Measurements from ENCODE around the gene TDO2. TPM values are rescaled to one million over a fixed set of nuclear protein-coding genes. Genes with fewer than 3 reads are reported as not detected.

Gene TDO2
- not detected in 2 replicates for total RNA-seq

GRCh38 chr4:155903453-155903852 lies at the start of gene TDO2:
Gene TDO2, plus strand, starts transcription at chr4:155903696. Its CDS starts 63 bp downstream, at chr4:155903759.
- H3K27ac Mint-ChIP-seq = no peak within 1 kb of the TSS
- no peaks in the 10 kb centered on the region for H3K36me3 Mint-ChIP-seq (ENCODE audit: low read depth)
- H3K4me1 Mint-ChIP-seq (ENCODE audit: low read depth) = peaks cover 2% of the 10 kb centered on the region
- no peak within 1 kb of the TSS for H3K4me3 Mint-ChIP-seq (ENCODE audit: low read depth)
- no peak for DNase-seq (ENCODE audit: low spot score)
- intact Hi-C loops (cut with micrococcal nuclease) = no loop called here
- no peaks in the 10 kb centered on the region for H3K9me3 Mint-ChIP-seq
- no peaks in the 10 kb centered on the region for H3K27me3 Mint-ChIP-seq (ENCODE audit: low read depth)

- Mint-ChIP-seq H3K27ac (no peak overlapping the region), H3K36me3 (ENCODE audit: low read depth) (no peaks in the 10 kb centered on the region), H3K4me1 (ENCODE audit: low read depth) (no peaks in the 10 kb centered on the region), H3K4me3 (ENCODE audit: low read depth) (no peak overlapping the region), H3K27me3 (ENCODE audit: low read depth) (no peaks in the 10 kb centered on the region), H3K9me3 (no peaks in the 10 kb centered on the region)
- intact Hi-C loops (cut with micrococcal nuclease) = no loop called here
- no peak for DNase-seq (ENCODE audit: low spot score)
Observed at GRCh38 chr4:155854582-155855226, 48.8 kb upstream of the TDO2 start.

- intact Hi-C loops (cut with micrococcal nuclease) = no loop called here
- Mint-ChIP-seq H3K9me3 (no peaks in the 10 kb centered on the region), H3K27me3 (ENCODE audit: low read depth) (no peaks in the 10 kb centered on the region), H3K4me3 (ENCODE audit: low read depth) (no peak overlapping the region), H3K27ac (no peak overlapping the region), H3K36me3 (ENCODE audit: low read depth) (no peaks in the 10 kb centered on the region), H3K4me1 (ENCODE audit: low read depth) (no peaks in the 10 kb centered on the region)
- no peak for DNase-seq (ENCODE audit: low spot score)
Observed at GRCh38 chr4:155855897-155856296, 47.6 kb upstream of the TDO2 start.

GRCh38 chr4:155866177-155866576 lies 37.3 kb upstream of the TDO2 start, which contains the start of gene ASIC5:
Gene ASIC5, minus strand, starts transcription at chr4:155866277. Its CDS starts 51 bp downstream, at chr4:155866226.
- Mint-ChIP-seq H3K4me1 (ENCODE audit: low read depth) (no peaks in the 10 kb centered on the region), H3K27ac (no peak within 1 kb of the TSS), H3K36me3 (ENCODE audit: low read depth) (no peaks in the 10 kb centered on the region)

GRCh38 chr4:155875878-155876277 lies 27.6 kb upstream of the TDO2 start:
- Mint-ChIP-seq H3K27me3 (ENCODE audit: low read depth) (no peaks in the 10 kb centered on the region), H3K27ac (no peak overlapping the region), H3K9me3 (no peaks in the 10 kb centered on the region), H3K4me1 (ENCODE audit: low read depth) (no peaks in the 10 kb centered on the region), H3K4me3 (ENCODE audit: low read depth) (no peak overlapping the region), H3K36me3 (ENCODE audit: low read depth) (no peaks in the 10 kb centered on the region)
- intact Hi-C loops (cut with micrococcal nuclease) = no loop called here
- no peak for DNase-seq (ENCODE audit: low spot score)

More at GRCh38 chr4:155866177-155866576, 37.3 kb upstream of the TDO2 start, which contains the start of gene ASIC5:
- intact Hi-C loops (cut with micrococcal nuclease) = no loop called here
- no peak for DNase-seq (ENCODE audit: low spot score)
- Mint-ChIP-seq H3K27me3 (ENCODE audit: low read depth) (peaks cover 2% of the 10 kb centered on the region), H3K4me3 (ENCODE audit: low read depth) (no peak within 1 kb of the TSS), H3K9me3 (peaks cover 3% of the 10 kb centered on the region)

GRCh38 chr4:155877971-155878370 lies 25.5 kb upstream of the TDO2 start:
- no peaks in the 10 kb centered on the region for H3K27me3 Mint-ChIP-seq (ENCODE audit: low read depth)
- no peak for DNase-seq (ENCODE audit: low spot score)
- no peaks in the 10 kb centered on the region for H3K9me3 Mint-ChIP-seq
- H3K4me1 Mint-ChIP-seq (ENCODE audit: low read depth) = no peaks in the 10 kb centered on the region
- H3K36me3 Mint-ChIP-seq (ENCODE audit: low read depth) = no peaks in the 10 kb centered on the region
- intact Hi-C loops (cut with micrococcal nuclease) = no loop called here
- no peak overlapping the region for H3K27ac Mint-ChIP-seq
- no peak overlapping the region for H3K4me3 Mint-ChIP-seq (ENCODE audit: low read depth)

GRCh38 chr4:155878611-155879010 lies 24.9 kb upstream of the TDO2 start:
- H3K4me3 Mint-ChIP-seq (ENCODE audit: low read depth) = no peak overlapping the region
- intact Hi-C loops (cut with micrococcal nuclease) = no loop called here
- no peaks in the 10 kb centered on the region for H3K27me3 Mint-ChIP-seq (ENCODE audit: low read depth)
- H3K9me3 Mint-ChIP-seq = no peaks in the 10 kb centered on the region
- H3K4me1 Mint-ChIP-seq (ENCODE audit: low read depth) = no peaks in the 10 kb centered on the region
- no peak for DNase-seq (ENCODE audit: low spot score)
- no peak overlapping the region for H3K27ac Mint-ChIP-seq
- no peaks in the 10 kb centered on the region for H3K36me3 Mint-ChIP-seq (ENCODE audit: low read depth)

GRCh38 chr4:155879767-155880166 lies 23.7 kb upstream of the TDO2 start:
- Mint-ChIP-seq H3K27me3 (ENCODE audit: low read depth) (no peaks in the 10 kb centered on the region), H3K36me3 (ENCODE audit: low read depth) (no peaks in the 10 kb centered on the region), H3K9me3 (no peaks in the 10 kb centered on the region), H3K4me1 (ENCODE audit: low read depth) (no peaks in the 10 kb centered on the region), H3K4me3 (ENCODE audit: low read depth) (no peak overlapping the region), H3K27ac (no peak overlapping the region)
- intact Hi-C loops (cut with micrococcal nuclease) = no loop called here
- DNase-seq (ENCODE audit: low spot score) = no peak

GRCh38 chr4:155881555-155881954 lies 21.9 kb upstream of the TDO2 start:
- H3K36me3 Mint-ChIP-seq (ENCODE audit: low read depth) = no peaks in the 10 kb centered on the region
- DNase-seq (ENCODE audit: low spot score) = no peak
- no peaks in the 10 kb centered on the region for H3K4me1 Mint-ChIP-seq (ENCODE audit: low read depth)
- no peak overlapping the region for H3K27ac Mint-ChIP-seq
- H3K27me3 Mint-ChIP-seq (ENCODE audit: low read depth) = no peaks in the 10 kb centered on the region
- H3K9me3 Mint-ChIP-seq = no peaks in the 10 kb centered on the region
- intact Hi-C loops (cut with micrococcal nuclease) = no loop called here
- no peak overlapping the region for H3K4me3 Mint-ChIP-seq (ENCODE audit: low read depth)

GRCh38 chr4:155883895-155884294 lies 19.6 kb upstream of the TDO2 start:
- intact Hi-C loops (cut with micrococcal nuclease) = no loop called here
- Mint-ChIP-seq H3K27me3 (ENCODE audit: low read depth) (no peaks in the 10 kb centered on the region), H3K9me3 (no peaks in the 10 kb centered on the region)

GRCh38 chr4:155885666-155886065 lies 17.8 kb upstream of the TDO2 start:
- no peaks in the 10 kb centered on the region for H3K27me3 Mint-ChIP-seq (ENCODE audit: low read depth)
- no peak overlapping the region for H3K4me3 Mint-ChIP-seq (ENCODE audit: low read depth)
- DNase-seq (ENCODE audit: low spot score) = no peak
- intact Hi-C loops (cut with micrococcal nuclease) = no loop called here
- H3K9me3 Mint-ChIP-seq = no peaks in the 10 kb centered on the region
- H3K27ac Mint-ChIP-seq = no peak overlapping the region
- H3K36me3 Mint-ChIP-seq (ENCODE audit: low read depth) = no peaks in the 10 kb centered on the region
- H3K4me1 Mint-ChIP-seq (ENCODE audit: low read depth) = no peaks in the 10 kb centered on the region

More at GRCh38 chr4:155883895-155884294, 19.6 kb upstream of the TDO2 start:
- H3K4me3 Mint-ChIP-seq (ENCODE audit: low read depth) = no peak overlapping the region
- DNase-seq (ENCODE audit: low spot score) = no peak
- no peak overlapping the region for H3K27ac Mint-ChIP-seq
- H3K4me1 Mint-ChIP-seq (ENCODE audit: low read depth) = no peaks in the 10 kb centered on the region
- H3K36me3 Mint-ChIP-seq (ENCODE audit: low read depth) = no peaks in the 10 kb centered on the region

- no peak overlapping the region for H3K27ac Mint-ChIP-seq
- no peak overlapping the region for H3K4me3 Mint-ChIP-seq (ENCODE audit: low read depth)
- intact Hi-C loops (cut with micrococcal nuclease) = no loop called here
- no peaks in the 10 kb centered on the region for H3K27me3 Mint-ChIP-seq (ENCODE audit: low read depth)
- H3K9me3 Mint-ChIP-seq = no peaks in the 10 kb centered on the region
- no peaks in the 10 kb centered on the region for H3K36me3 Mint-ChIP-seq (ENCODE audit: low read depth)
- H3K4me1 Mint-ChIP-seq (ENCODE audit: low read depth) = no peaks in the 10 kb centered on the region
- no peak for DNase-seq (ENCODE audit: low spot score)
Observed at GRCh38 chr4:155887045-155887444, 16.5 kb upstream of the TDO2 start.

- intact Hi-C loops (cut with micrococcal nuclease) = no loop called here
- Mint-ChIP-seq H3K4me3 (ENCODE audit: low read depth) (no peak overlapping the region), H3K36me3 (ENCODE audit: low read depth) (no peaks in the 10 kb centered on the region), H3K27me3 (ENCODE audit: low read depth) (no peaks in the 10 kb centered on the region), H3K27ac (no peak overlapping the region), H3K9me3 (no peaks in the 10 kb centered on the region), H3K4me1 (ENCODE audit: low read depth) (no peaks in the 10 kb centered on the region)
- no peak for DNase-seq (ENCODE audit: low spot score)
Observed at GRCh38 chr4:155887847-155888570, 15.5 kb upstream of the TDO2 start.
